ENCODE data around the gene CAMK2N1.
A peak's percentile ranks its signal among the peaks of the same experiment; 100 is the strongest.

The CAMK2N1 gene

GRCh38 chr1:20485527-20486456, at the start of gene CAMK2N1:
TSS of gene CAMK2N1 (minus strand) at chr1:20486210. CDS start at chr1:20485379, 831 bp downstream.
- no peak for DNase-seq (ENCODE audit: low spot score)
- Histone ChIP-seq H3K27ac (peak within 1 kb of the TSS in 1 of 2 donors; percentile 87), H3K4me3 (peak within 1 kb of the TSS; percentile 87)
- TF ChIP-seq CTCF (IDR thresholded peaks at IDR 0.05), result no peak

GRCh38 chr1:20534659-20535417, 48.8 kb upstream of the CAMK2N1 start:
- no peak for TF ChIP-seq CTCF (IDR thresholded peaks at IDR 0.05)
- Histone ChIP-seq H3K27ac (no peak overlapping the region), H3K4me3 (no peak overlapping the region)
- no peak for DNase-seq (ENCODE audit: low spot score)

- H3K4me3 ChIP-seq, result no peak overlapping the region
- DNase-seq (ENCODE audit: low spot score), result no peak
- H3K27ac ChIP-seq, result no peak overlapping the region
- TF ChIP-seq CTCF (IDR thresholded peaks at IDR 0.05), result no peak
Observed at GRCh38 chr1:20533635-20534034, 47.6 kb upstream of the CAMK2N1 start.

- Histone ChIP-seq H3K27ac (no peak overlapping the region), H3K4me3 (no peak overlapping the region)
- no peak for TF ChIP-seq CTCF (IDR thresholded peaks at IDR 0.05)
- DNase-seq (ENCODE audit: low spot score), result no peak
Observed at GRCh38 chr1:20530901-20531300, 44.9 kb upstream of the CAMK2N1 start.

- TF ChIP-seq CTCF (IDR thresholded peaks at IDR 0.05), result no peak
- Histone ChIP-seq H3K27ac (no peak overlapping the region), H3K4me3 (no peak overlapping the region)
- DNase-seq (ENCODE audit: low spot score), result no peak
Observed at GRCh38 chr1:20530306-20530705, 44.3 kb upstream of the CAMK2N1 start.

GRCh38 chr1:20528221-20528620, 42.2 kb upstream of the CAMK2N1 start:
- no peak for TF ChIP-seq CTCF (IDR thresholded peaks at IDR 0.05)
- no peak for DNase-seq (ENCODE audit: low spot score)
- no peak overlapping the region for H3K4me3 ChIP-seq
- no peak overlapping the region for H3K27ac ChIP-seq

All from coronary artery (tissue), 2 donors.